IPS-20b (cell line): ENCODE data around the gene GALNT9.
"Not testable (repeated sequence)": the region's sequence is repeated elsewhere in the genome, so short reads cannot be mapped to it uniquely, and the experiment has no call there.

Experiments
- H3K27ac ChIP-seq: one replicate; pipeline ENCODE4 v1.5.1; 2013; ENCODE audit warnings: low read length
- H3K27me3 ChIP-seq: 2 replicates; pipeline ENCODE4 v1.6.1; 2013; ENCODE audit warnings: mild to moderate bottlenecking, low read length, inconsistent platforms; ENCODE audit not compliant: insufficient read depth
- H3K36me3 ChIP-seq: 2 replicates; pipeline ENCODE4 v1.6.1; 2013; ENCODE audit warnings: low read depth, mild to moderate bottlenecking, inconsistent platforms, low read length, moderate library complexity; ENCODE audit not compliant: insufficient read depth
- H3K4me1 ChIP-seq: 2 replicates; pipeline ENCODE4 v1.6.1; 2013; ENCODE audit warnings: mild to moderate bottlenecking, control low read depth, inconsistent platforms, low read length, moderate library complexity; ENCODE audit not compliant: insufficient read depth
- H3K4me3 ChIP-seq: 2 replicates; pipeline ENCODE4 v1.5.1; 2013; ENCODE audit warnings: mild to moderate bottlenecking, low read length, inconsistent platforms
- H3K9ac ChIP-seq: 2 replicates; pipeline ENCODE4 v1.6.1; 2013; ENCODE audit warnings: low read depth, mild to moderate bottlenecking, inconsistent platforms, low read length, moderate library complexity
- H3K9me3 ChIP-seq: 2 replicates; pipeline ENCODE4 v1.6.1; 2013; ENCODE audit warnings: mild to moderate bottlenecking, low read depth, low read length, inconsistent platforms; ENCODE audit not compliant: insufficient read depth

GALNT9 gene

GRCh38 chr12:132311201-132311915, 18.0 kb downstream of the GALNT9 start:
- Histone ChIP-seq H3K27ac (no peak overlapping the region), H3K27me3 (peaks cover 56% of the 10 kb centered on the region), H3K9ac (no peak overlapping the region), H3K4me3 (no peak overlapping the region), H3K36me3 (no peaks in the 10 kb centered on the region), H3K4me1 (no peaks in the 10 kb centered on the region), H3K9me3 (no peaks in the 10 kb centered on the region)

- H3K9ac ChIP-seq, result no peak overlapping the region
- H3K4me1 ChIP-seq, result no peaks in the 10 kb centered on the region
- no peak overlapping the region for H3K4me3 ChIP-seq
- H3K9me3 ChIP-seq, result no peaks in the 10 kb centered on the region
- H3K36me3 ChIP-seq, result no peaks in the 10 kb centered on the region
- H3K27me3 ChIP-seq, result peaks cover 47% of the 10 kb centered on the region
- no peak overlapping the region for H3K27ac ChIP-seq
These were observed 19.0 kb downstream of the GALNT9 start for GRCh38 chr12:132310181-132311040.

GRCh38 chr12:132309596-132310086, 19.7 kb downstream of the GALNT9 start:
- Histone ChIP-seq H3K9me3 (no peaks in the 10 kb centered on the region), H3K4me1 (no peaks in the 10 kb centered on the region), H3K36me3 (no peaks in the 10 kb centered on the region), H3K27me3 (peaks cover 41% of the 10 kb centered on the region), H3K9ac (no peak overlapping the region), H3K27ac (no peak overlapping the region), H3K4me3 (no peak overlapping the region)

GRCh38 chr12:132308853-132309595, 20.4 kb downstream of the GALNT9 start:
- no peaks in the 10 kb centered on the region for H3K9me3 ChIP-seq
- no peaks in the 10 kb centered on the region for H3K4me1 ChIP-seq
- H3K4me3 ChIP-seq, result no peak overlapping the region
- peaks cover 36% of the 10 kb centered on the region for H3K27me3 ChIP-seq
- no peak overlapping the region for H3K9ac ChIP-seq
- no peaks in the 10 kb centered on the region for H3K36me3 ChIP-seq
- H3K27ac ChIP-seq, result no peak overlapping the region

- H3K4me1 ChIP-seq, result no peaks in the 10 kb centered on the region
- no peaks in the 10 kb centered on the region for H3K9me3 ChIP-seq
- no peak overlapping the region for H3K27ac ChIP-seq
- peaks cover 36% of the 10 kb centered on the region for H3K27me3 ChIP-seq
- H3K9ac ChIP-seq, result no peak overlapping the region
- no peak overlapping the region for H3K4me3 ChIP-seq
- H3K36me3 ChIP-seq, result no peaks in the 10 kb centered on the region
These were observed 21.2 kb downstream of the GALNT9 start for GRCh38 chr12:132307976-132308852.

- H3K4me3 ChIP-seq, result no peak overlapping the region
- H3K9ac ChIP-seq, result no peak overlapping the region
- H3K27me3 ChIP-seq, result peaks cover 40% of the 10 kb centered on the region
- H3K9me3 ChIP-seq, result no peaks in the 10 kb centered on the region
- no peak overlapping the region for H3K27ac ChIP-seq
- H3K36me3 ChIP-seq, result no peaks in the 10 kb centered on the region
- H3K4me1 ChIP-seq, result no peaks in the 10 kb centered on the region
These were observed 22.6 kb downstream of the GALNT9 start for GRCh38 chr12:132306885-132307191.

- no peaks in the 10 kb centered on the region for H3K4me1 ChIP-seq
- peaks cover 41% of the 10 kb centered on the region for H3K27me3 ChIP-seq
- no peaks in the 10 kb centered on the region for H3K36me3 ChIP-seq
- H3K9ac ChIP-seq, result no peak overlapping the region
- no peaks in the 10 kb centered on the region for H3K9me3 ChIP-seq
- no peak overlapping the region for H3K4me3 ChIP-seq
- H3K27ac ChIP-seq, result no peak overlapping the region
These were observed 23.2 kb downstream of the GALNT9 start for GRCh38 chr12:132305991-132306884.

- Histone ChIP-seq H3K9me3 (no peaks in the 10 kb centered on the region), H3K9ac (no peak overlapping the region), H3K27ac (no peak overlapping the region), H3K4me1 (no peaks in the 10 kb centered on the region), H3K4me3 (no peak overlapping the region), H3K36me3 (no peaks in the 10 kb centered on the region), H3K27me3 (peaks cover 41% of the 10 kb centered on the region)
These were observed 23.8 kb downstream of the GALNT9 start for GRCh38 chr12:132305560-132305966.

- H3K9me3 ChIP-seq, H3K36me3 ChIP-seq, H3K27ac ChIP-seq, H3K4me3 ChIP-seq, H3K4me1 ChIP-seq, H3K9ac ChIP-seq: not testable (repeated sequence)
- peaks cover 35% of the 10 kb centered on the region for H3K27me3 ChIP-seq
These were observed 24.5 kb downstream of the GALNT9 start for GRCh38 chr12:132304866-132305265.

GRCh38 chr12:132303853-132304373, 25.5 kb downstream of the GALNT9 start:
- not testable (repeated sequence) for H3K9me3 ChIP-seq, H3K27ac ChIP-seq, H3K9ac ChIP-seq, H3K4me1 ChIP-seq, H3K4me3 ChIP-seq, H3K36me3 ChIP-seq
- H3K27me3 ChIP-seq, result peaks cover 35% of the 10 kb centered on the region
